IPS-11a (cell line): ENCODE measurements around the gene HOXA5.
A peak's percentile ranks its signal among the peaks of the same experiment; 100 is the strongest.

Source experiments
- H3K4me3 ChIP-seq: one replicate; pipeline ENCODE4 v1.5.1; 2013; ENCODE audit warnings: low read depth, low read length, control low read depth

The HOXA5 gene

DNA sequence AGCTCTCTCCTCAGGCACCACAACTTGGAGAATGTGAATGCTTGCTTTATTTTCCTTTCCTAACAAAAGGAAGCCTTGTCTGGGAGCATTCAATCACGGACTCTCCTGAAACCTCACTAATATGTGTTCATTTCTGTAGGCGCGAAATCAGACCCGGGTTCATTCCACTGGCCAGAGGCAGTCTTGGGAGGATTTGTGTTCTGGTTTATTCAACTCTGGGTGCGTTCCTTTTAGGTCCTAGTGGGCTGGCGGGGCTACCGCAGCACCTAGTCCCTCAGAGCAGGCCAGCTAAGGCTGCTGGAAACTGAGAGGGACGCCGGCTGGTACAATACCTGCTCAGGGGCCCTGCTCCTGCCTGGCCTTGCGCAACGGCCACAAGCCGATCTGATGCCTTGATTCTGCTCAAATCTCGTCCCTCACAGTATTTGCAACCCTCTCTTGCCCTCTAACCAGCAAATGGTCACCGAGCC lies 20.4 kb downstream of the HOXA5 start:
- no peak overlapping the region for H3K4me3 ChIP-seq

DNA sequence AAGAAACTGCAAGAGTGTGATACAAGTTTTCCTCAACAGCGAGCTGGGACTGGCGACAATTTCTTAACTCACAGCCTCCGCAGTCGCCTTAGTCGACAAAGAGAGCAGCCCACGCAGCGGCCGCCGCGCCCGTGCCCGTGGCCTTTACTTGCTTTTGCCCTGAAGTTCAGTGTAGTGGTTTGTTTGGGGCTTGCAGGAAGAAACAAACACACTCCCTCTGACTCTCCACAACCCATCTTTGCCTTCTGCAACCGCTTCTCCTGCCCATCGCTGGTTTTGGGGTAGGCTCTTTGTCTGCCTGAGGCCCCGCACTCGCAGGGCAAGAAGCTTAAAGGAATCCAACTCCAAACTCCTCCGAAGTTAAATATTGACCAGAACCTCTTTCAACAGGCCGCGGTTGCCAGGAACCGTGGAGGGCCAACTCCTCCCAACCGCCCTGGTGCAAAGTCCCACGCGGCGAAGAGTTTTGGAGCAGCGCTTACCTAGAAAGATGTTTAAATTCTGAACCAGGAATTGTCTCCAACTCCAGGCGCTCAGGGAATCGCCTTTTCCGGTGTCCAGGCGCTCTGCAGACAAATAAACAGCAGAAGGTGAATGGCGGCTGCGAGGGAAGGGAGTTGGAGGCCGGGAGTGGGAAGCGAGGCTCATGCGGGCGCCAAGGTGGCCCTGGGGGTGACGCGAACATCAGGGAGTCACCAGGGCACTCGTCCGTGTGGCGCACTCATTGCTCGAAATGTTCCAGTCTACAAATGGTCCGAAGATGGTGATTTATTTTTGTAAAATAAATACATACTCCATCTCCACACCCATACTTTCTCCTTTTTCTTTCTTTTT lies 21.2 kb downstream of the HOXA5 start:
- no peak overlapping the region for H3K4me3 ChIP-seq

DNA sequence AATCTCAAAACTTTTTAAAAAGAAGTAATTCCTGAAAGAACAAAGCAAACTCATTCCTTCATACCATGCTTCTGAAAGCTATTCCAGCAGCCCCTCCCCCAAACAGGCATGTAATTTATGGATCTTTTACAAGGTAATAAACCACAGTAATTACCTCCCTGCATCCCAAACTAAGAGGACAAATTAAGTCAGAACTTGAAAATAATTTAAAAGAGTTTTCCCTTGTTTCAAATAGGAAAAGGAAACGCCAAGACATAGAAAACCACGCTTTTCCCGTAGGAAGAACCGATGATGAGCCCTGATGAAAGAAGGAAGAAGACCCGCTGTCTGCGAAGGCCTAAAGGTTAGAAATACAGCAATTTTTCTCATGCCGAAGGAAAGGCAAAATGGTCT lies 21.8 kb downstream of the HOXA5 start:
- no peak overlapping the region for H3K4me3 ChIP-seq

DNA sequence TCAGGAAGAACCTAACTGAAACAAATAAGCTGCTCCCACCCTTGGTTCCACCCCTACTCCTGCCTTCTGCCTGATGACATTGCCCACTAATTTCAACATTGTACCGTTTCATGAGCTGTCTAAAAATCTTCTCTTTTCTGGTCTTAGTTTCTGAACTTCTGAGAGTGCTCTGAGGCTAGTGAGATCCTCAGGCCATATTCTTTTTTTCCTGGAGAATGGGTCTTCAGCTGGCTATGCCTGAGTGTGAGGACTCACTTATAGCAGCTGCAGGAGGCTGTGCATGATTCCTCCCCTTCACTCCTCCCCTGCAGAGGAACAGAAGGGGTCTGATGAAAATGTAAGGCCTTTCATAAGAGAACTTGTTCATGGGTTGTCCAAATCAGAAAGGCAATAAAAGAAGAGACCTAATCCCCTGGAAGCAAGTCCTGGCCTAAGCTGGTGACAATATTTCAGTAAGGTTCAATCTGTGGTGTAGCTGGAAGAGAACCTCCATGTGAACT lies 24.0 kb downstream of the HOXA5 start:
- H3K4me3 ChIP-seq: no peak overlapping the region

DNA sequence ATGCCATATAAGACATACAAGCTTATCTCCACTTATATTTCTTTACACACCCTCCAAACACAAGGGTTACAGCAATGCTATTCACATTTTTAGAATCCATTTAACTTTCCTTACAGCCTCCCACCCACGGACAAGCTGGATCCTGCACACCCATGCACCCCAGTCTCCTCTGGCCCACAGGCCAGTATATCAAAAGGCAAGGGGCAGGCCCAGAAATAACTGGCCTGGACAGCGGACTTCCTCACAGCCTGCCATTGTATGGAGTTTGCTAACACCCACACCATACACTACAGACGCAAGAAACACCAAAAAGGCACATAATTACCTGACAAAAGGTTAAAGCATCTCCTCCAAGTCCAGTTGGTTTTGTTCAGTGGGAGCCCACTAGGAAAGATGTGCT lies 24.9 kb downstream of the HOXA5 start:
- no peak overlapping the region for H3K4me3 ChIP-seq

DNA sequence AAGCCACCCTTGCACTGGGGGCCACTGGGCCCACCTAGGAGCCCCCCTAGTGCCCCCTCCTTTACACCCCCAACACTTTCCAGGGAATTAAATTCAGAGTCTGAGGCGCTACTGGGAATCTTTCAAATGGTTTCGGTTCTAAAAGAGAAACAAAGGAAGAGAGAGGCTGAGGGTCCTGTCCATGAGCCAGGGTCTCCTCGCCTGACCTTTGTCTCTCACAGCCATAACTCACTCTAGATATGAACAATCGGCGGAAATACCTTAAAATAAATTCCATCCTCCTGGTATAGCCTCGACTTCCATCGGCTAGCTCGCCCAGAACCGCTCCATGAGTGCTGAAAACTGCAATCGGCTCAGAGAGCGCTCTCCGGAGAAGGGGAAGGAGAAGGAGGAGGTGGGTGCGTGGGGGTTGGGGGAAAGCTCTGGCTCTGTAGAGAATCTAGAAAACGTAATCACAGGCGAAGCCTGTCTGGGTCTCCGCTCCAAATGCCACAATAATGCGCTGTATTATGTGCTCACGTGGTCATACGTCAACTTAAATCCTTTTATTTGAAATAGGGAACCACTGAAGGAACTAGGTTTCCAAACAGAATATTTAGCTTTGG lies 25.5 kb downstream of the HOXA5 start:
- no peak overlapping the region for H3K4me3 ChIP-seq

DNA sequence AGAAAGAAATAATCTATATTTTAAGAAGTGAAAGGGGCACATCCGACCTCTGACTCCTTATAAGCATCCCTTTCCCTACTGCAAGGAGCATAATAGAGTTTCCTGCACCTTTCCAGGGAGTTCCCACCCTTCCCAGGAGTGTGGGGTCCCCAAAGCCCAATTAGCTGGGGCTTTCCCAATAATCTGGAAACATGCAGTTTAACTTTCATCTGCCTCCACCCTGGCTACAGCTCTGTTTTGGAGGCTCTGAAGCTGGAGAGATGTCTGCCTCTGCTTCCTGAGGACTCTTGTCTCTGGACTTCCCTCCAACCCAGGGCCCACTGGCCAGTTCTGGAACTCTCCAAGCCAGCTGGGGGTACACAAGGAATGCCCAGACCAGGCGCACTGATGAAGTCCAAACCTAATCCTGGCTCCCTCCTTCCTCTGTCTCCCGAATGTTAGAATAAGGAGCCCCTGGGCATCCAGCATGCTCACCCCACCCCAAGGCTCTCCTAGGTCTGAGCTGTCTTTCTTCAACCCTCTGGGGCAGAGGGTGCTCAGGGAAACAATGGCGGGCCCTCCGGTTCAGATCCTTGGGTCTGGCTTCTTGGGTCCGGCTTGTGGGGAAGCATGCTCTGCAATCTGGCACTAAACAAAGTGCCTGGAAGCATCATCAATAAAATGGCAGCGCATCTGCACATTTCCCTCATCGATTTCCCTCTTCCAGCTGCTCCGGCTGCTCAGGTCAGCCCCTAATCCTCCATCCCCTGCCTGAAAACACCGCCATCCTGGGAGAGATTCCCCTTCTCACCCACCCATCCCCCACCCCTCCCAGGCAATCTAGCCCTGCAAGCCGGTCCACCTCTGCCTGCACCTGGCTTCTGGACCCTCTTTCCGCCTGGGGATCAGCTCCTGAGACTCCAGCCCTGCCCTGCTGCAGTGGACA lies 26.3 kb downstream of the HOXA5 start:
- no peak overlapping the region for H3K4me3 ChIP-seq

DNA sequence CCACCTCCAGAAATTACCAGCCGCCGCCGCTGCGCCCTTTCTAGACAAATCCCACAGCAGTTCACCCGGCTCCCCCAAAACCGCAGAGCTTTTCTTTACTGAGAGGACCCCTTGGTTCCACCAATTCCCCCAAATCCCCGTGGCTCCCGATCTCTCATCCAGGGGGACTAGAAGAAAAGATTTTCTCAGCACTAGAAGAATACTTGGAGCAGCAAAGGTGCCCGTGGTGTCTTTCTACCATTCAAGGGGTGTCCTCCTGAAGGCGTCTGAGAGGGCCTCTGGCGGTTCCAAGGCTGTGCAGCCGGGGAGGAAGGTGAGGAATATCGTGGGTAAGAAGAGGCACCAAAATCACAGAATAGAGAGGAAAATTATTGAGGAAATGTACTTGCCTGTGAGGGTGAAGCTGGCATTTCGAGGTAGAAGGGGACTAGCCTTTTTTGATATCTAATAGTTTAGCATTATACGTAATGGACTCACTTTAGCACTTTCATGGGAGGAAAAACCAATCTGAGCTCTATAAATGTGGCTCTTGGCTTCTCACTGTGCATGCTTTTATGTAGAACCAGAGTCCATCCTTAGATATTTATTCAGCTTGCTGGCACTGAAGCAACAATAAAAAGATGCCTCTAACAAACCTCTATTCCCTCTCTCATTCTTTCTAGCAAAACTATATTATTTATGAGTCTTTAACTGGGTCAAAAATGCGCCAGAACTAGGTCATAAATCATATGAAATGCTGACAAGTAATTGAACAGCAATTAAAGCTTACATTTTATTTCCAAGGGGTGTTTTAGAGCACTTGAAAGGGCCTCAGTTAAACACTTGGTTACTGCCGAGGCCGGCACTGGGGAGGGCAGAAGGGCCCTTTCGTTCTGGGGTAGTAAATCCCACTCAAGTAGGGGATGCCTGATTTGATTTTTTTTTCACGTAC lies 27.2 kb downstream of the HOXA5 start:
- no peak overlapping the region for H3K4me3 ChIP-seq

DNA sequence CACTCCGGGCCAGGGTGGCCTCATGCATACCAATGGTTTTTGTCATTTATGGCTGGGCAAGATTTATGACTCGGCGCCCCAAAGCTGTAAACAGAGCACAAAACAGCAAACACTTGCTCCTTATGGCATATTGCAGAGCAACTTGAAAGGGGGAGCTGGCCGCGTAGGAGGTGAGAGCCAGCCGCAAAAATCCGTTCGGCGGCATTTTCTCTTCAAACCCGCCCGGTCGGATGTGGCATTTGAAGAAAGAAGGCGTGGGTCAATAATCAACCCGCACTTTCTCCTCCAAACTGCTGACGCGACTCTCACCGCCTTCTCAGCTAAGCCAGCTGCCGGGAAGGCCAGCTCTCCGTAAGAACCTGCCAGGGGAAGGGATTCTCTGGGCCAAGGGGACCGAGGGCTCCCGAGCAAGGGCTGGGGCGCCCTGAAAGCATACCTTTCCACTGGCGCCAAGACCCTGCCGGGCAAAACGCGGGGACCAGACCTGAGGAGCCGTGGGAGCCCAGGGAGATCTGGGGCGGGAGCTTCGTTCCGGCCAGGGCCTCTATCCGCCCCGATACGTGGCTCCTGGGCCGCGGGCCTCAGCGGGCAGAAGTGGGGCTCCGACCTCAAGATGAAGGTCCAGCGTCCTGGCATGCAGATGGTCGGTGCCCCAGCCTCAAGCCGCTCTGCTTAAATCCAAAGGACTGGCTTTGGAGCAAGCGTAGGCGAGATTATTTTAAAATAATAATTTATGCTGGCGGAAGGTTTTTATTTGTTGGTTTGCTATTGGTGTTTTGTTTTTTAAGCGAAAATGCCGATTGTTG lies 28.1 kb downstream of the HOXA5 start:
- H3K4me3 ChIP-seq: no peak overlapping the region

DNA sequence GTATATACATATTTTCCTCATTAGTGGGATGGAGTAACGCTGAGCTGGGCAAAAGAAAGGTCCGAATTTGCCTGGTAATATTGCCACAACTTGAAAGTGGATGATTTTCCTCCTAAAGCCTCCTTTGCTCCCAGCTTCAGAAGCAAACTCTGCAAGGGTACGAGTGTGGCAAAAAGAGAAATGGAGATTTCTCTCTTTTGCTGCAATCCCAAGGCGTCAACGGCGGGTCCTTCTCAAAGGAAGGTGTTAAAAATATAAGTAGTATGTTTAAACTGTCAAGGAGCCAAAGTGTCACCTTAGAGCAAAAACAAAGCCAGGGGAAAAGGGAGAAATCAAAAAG lies 28.6 kb downstream of the HOXA5 start:
- no peak overlapping the region for H3K4me3 ChIP-seq

DNA sequence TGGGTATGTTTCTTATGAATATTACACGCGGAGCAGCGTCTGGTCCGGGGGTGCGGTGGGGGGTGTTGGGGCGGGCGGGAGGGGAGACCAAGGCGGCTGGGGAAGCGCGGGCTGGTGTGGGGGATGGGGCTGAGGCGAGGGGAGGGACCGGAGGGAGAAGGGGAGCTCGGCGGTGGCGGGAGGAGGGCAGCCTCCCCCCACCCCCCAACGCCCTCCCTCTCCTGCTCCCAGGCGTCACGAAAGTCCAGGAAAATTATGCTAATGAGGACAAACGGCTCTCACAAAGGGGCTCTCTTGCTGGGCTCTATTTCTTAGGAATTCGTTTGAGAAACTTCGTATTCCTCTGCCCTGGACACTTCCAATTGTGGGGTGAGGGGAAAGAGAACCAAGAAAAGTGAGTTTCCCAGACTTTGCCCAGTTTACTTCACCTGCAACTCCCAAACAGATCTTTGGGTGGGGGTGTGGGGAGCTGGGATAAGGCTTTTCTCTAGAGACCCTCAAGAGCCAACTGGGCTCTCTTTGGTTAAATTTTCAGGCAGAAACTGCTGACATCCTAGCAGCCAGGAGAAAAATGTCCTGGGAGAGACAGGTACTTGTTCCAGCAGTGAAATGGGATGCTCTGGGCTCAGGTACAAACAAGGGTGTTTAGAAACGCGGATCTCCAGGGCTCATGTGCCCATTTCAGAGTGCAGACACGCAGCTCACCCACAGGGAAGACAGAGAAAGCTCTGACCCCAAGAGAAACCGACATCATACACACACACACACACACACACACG lies 29.3 kb downstream of the HOXA5 start:
- no peak overlapping the region for H3K4me3 ChIP-seq

DNA sequence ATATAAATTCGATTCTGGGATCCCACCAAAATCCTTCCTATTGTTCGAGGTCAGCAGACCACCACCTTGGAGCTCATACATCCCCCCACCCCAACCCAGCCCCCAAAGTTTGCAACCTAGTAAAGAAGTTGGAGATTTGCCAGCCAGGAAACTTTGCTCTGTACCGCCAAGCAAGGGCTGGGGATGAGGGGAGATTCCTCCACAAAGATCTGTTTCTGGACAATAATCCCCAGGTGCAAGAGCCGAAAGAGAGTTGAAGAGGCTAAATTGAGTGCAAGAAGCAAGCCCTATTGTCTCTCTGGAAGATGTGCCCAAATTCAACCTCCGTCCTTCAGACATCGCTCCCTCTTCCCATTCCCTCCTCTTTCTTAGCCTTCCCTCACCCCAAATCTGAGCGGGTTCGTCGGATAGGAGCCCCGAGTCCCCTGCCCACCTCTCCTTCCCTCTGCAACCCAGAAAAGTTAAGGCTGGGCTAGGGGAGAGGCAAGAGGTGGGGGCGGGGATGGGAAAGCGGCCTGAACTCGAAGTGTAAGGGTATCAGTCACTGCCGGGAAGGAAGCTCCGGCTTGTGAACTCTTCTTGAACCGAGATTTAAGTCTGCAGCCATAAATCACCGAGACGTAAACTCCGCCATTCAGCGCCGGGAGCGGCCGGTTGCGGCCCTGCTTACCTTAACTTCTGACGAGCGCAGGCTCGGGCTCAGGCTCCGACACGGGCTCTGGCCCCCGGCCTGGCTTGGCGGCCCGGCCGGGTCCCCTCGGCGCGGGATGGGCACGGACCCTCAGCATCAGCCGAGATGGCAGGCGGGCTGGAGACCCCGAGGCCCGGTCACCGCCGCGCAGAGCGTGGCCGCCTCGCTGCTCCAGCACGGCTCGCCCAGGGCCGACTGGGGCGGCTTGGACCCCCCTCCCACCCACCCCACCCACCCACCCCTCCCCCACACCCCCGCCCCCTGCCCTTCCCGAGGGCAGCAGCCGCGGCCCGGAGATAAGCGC lies 30.2 kb downstream of the HOXA5 start:
- H3K4me3 ChIP-seq: no peak overlapping the region

DNA sequence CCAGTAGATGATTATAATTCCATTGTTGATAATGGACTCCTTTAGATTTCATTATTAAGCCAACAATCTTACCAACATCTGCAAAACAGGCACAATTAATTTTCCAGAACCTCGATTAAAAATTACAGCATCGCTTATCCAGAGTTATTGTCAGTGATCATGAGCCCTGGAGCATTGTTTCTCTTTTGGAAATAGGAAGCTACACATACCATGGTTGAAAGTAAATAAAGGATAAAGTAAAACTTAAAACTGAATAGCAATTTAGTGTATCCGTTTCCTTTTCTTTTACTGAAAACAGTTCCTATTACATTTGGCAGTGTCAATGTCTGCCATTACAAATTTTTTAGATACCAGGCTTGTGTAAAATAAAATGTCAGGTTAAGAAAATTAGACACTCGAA lies 31.1 kb downstream of the HOXA5 start:
- no peak overlapping the region for H3K4me3 ChIP-seq

DNA sequence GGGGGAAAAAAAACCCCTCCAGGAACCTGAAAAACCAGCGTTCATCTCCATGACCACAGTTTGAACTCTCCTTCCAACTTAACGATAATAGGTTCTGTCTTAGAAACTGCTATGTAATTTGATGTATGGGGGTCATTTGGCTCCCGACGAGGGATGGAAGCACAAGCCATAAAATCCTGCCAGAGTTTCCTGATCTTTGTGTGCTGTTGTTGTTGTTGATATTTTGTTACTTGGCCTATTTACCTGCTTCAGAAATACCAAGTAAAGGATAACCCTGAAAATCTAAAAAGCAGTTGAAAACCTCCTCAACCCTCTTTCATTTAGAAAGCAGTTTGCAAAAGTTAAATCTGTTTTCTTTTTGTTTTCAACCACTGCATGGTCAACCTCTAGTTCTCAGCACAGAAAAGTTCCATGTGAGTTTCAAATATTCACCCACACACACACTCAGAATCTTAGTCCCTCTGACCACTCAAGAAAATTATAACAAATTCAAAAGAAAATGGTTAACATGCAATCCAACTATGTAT lies 31.7 kb downstream of the HOXA5 start:
- H3K4me3 ChIP-seq: no peak overlapping the region

DNA sequence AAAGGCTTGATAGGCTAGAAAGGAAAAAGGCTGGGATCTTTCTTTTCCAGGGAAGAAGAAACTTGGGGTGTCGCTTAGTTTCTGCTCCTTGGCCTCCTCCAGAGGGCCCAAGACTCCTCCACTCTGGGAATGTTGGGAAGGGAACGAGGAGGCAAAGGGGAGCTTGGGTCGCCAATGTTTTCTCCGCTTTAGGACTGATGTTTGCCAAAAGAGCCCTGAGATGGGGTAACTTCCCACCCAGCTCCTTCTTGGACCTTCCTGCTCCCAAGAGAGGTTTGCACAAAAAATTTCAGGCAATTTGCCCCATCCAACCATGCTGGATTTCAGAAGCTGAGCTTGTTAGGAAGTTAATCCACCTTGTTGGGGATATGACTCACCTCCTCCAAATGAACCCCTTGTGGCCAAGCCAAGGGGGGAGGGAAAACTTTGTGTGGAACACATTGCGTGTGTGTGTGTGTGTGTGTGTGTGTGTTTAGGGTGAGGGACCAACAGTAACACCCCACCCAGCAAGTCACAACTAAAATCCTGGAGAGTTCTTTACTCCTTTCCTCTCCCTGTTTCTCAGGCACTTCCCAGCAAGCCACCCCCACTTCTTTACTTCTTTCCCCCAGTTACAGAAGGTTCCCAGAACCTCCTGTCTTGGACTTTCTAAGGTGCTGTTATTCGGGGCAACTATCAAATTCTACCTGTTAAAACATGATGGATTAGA lies 32.3 kb downstream of the HOXA5 start:
- H3K4me3 ChIP-seq: no peak overlapping the region

DNA sequence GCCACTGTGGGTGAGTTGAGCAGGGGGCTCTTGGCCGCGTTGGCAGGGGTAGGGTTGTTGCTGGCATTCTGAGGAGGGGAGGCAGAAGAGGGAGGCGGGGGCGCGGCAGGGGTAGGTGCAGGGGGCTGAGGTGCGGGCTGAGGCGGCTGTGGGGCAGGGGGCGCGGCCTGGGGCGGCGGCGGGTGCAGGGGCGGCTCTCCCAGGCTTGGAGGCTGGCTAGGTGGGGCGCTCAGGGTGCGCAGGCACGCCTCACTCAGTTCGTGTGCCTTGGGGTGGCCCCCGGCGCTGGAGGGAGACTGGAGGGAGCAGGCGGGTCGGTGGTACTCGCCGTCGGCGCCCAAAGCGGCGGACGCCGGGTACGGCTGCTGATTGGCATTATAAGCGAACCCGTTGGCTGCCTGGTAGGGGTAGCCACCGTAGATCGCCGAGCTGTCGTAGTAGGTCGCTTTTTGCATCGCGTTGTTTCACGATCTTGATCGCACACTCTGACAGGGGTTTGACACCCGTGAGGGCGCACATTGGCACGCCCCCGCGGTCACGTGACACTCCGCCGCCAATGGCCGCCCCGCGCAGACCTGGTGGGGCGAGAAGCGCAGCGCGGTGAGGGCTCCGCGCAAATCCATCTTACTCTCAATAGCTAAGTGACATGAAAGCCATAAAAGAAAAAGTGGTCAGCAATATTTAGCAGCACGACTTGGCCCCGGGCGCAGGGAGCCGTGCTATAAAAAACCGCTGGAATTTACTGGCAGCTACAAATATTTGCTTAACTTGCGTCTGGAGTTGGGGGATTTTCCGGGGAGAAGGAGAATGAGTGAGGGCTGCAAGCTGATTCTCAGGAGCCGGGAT lies 33.1 kb downstream of the HOXA5 start:
- peak overlapping the region; percentile 13 for H3K4me3 ChIP-seq
